ENCODE results near the gene GAGE2A.
"Not testable (repeated sequence)": the region's sequence is repeated elsewhere in the genome, so short reads cannot be mapped to it uniquely, and the experiment has no call there.

GAGE2A gene, protein sequence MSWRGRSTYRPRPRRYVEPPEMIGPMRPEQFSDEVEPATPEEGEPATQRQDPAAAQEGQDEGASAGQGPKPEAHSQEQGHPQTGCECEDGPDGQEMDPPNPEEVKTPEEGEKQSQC

GRCh38 chrX:49589196-49589595 lies at the start of gene GAGE2A:
TSS of gene GAGE2A (plus strand) at chrX:49589496. CDS start at chrX:49590651, 1,155 bp downstream.
- DNase-seq = not testable (repeated sequence)

DNA sequence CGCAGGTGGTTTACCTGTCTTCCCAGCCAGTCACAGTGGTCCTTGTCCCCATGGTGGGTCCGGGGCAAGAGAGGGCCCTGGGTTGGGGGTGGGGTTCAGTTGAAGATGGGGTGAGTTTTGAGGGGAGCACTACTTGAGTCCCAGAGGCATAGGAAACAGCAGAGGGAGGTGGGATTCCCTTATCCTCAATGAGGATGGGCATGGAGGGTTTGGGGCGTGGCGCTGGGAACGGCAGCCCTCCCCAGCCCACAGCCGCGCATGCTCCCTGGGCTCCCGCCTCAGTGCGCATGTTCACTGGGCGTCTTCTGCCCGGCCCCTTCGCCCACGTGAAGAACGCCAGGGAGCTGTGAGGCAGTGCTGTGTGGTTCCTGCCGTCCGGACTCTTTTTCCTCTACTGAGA lies 47.9 kb upstream of the GAGE2A start, which contains the start of gene GAGE12D:
Gene GAGE12D (plus strand): TSS at position 301 of the 400 bp plus-strand sequence. CDS start 1,155 bp downstream, outside the sequence.
- DNase-seq = not testable (repeated sequence)

- not testable (repeated sequence) for DNase-seq
Observed at GRCh38 chrX:49550989-49551388, 38.3 kb upstream of the GAGE2A start, which contains the start of gene GAGE12E. TSS of gene GAGE12E (plus strand) at chrX:49551289. CDS start at chrX:49552444, 1,155 bp downstream.

GRCh38 chrX:49560542-49560941 lies 28.8 kb upstream of the GAGE2A start, which contains the start of gene GAGE12F:
TSS of gene GAGE12F (plus strand) at chrX:49560842. CDS start at chrX:49561997, 1,155 bp downstream.
- DNase-seq = not testable (repeated sequence)

- not testable (repeated sequence) for DNase-seq
Observed at GRCh38 chrX:49568728-49569127, 20.6 kb upstream of the GAGE2A start.

GRCh38 chrX:49569152-49569551 lies 20.1 kb upstream of the GAGE2A start:
- DNase-seq = not testable (repeated sequence)

DNA sequence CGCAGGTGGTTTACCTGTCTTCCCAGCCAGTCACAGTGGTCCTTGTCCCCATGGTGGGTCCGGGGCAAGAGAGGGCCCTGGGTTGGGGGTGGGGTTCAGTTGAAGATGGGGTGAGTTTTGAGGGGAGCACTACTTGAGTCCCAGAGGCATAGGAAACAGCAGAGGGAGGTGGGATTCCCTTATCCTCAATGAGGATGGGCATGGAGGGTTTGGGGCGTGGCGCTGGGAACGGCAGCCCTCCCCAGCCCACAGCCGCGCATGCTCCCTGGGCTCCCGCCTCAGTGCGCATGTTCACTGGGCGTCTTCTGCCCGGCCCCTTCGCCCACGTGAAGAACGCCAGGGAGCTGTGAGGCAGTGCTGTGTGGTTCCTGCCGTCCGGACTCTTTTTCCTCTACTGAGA lies 19.2 kb upstream of the GAGE2A start, which contains the start of gene GAGE12G:
Gene GAGE12G (plus strand): TSS at position 301 of the 400 bp plus-strand sequence. CDS start 1,155 bp downstream, outside the sequence.
- DNase-seq = not testable (repeated sequence)

DNA sequence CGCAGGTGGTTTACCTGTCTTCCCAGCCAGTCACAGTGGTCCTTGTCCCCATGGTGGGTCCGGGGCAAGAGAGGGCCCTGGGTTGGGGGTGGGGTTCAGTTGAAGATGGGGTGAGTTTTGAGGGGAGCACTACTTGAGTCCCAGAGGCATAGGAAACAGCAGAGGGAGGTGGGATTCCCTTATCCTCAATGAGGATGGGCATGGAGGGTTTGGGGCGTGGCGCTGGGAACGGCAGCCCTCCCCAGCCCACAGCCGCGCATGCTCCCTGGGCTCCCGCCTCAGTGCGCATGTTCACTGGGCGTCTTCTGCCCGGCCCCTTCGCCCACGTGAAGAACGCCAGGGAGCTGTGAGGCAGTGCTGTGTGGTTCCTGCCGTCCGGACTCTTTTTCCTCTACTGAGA lies 9.6 kb upstream of the GAGE2A start, which contains the start of gene GAGE12H:
Gene GAGE12H (plus strand): TSS at position 301 of the 400 bp plus-strand sequence. CDS start 1,155 bp downstream, outside the sequence.
- DNase-seq = not testable (repeated sequence)

DNA sequence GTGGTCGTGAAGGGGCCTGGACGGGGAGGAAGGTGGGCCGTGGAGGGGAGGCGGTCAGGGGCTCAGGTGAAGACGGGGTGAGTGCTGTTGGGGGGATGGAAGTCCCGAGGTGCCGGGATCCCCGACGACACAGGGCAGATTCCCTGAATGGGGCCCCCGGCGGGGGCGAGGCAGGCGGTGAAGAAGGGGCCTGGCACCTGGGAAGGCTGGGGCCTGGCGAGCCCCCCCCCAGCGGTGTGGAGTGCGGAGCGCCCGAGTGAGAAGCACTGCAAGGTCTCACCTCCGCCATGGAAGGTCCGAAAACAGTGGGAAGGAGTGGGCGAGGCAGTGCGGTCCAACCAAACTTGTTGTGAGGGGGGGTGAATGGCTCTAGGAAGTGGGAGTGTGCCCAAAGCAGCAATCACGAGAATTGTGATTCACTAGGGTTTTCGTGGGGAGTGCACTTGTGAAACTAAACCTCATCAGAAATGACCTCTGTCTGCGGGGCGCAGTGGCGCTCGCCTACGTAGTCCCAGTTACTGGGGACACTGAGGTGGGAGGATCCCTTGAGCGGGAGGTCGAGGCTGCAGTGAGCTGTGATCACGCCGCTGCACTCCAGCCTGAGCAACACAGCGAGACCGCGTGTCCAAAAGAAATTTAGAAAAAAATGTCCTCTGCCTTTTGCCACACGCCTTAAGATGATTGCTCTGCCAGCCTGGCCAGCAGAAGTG lies 628 bp downstream of the GAGE2A start:
- not testable (repeated sequence) for DNase-seq

DNA sequence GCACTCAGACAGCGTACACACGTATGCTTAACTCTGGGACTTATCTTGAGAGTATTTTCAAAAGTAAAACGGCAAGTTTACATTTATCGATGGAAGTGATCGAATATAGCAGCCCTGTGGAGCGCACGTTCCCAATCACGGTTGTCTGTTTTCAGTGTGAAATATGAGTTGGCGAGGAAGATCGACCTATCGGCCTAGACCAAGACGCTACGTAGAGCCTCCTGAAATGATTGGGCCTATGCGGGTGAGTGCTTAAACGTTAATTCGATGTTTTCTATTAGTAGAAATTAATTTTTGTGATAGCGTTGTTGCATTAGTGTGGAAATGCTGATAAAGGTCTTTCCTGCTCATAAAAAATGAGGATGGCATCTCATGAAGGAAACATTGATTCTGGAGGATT lies 1.2 kb downstream of the GAGE2A start:
- DNase-seq = not testable (repeated sequence)

- DNase-seq = not testable (repeated sequence)
Observed at GRCh38 chrX:49598720-49599119, 9.4 kb downstream of the GAGE2A start, which contains the start of gene GAGE1. TSS of gene GAGE1 (plus strand) at chrX:49599020. CDS start at chrX:49600175, 1,155 bp downstream.

- DNase-seq = no peak
Observed at GRCh38 chrX:49610718-49611310, 21.5 kb downstream of the GAGE2A start.

DNA sequence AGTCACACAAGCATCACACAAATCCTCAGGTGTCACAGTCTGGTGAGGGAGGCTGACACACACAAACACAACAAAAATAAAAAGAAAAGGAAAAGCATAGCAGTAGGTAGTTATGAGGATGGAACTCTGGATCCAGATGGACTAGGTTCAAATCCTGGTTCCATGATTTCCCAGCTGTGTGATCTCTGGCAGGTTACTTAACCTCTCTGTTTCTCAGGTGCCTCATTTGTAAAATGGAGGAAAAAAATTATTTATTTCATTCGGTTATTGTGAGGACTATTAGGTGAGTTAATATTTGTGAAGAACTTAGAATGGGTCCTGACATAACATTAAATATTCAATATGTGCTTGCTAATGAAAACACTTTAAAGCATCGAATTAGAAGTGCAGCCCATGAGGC lies 29.3 kb downstream of the GAGE2A start:
- no peak for DNase-seq

- DNase-seq = no peak
Observed at GRCh38 chrX:49627086-49627777, 37.9 kb downstream of the GAGE2A start.

- DNase-seq = no peak
Observed at GRCh38 chrX:49644991-49645637, 55.8 kb downstream of the GAGE2A start.

Measured in CD4-positive, alpha-beta T cell treated with Interleukin-15 for 1 hour (primary cell).